ENCODE measurements around the gene LRRN2.

- TF ChIP-seq STAT6 (CRISPR knock-in tag; conservative IDR thresholded peaks at IDR 0.05; ENCODE audit: low read depth) (no peak), ZNF263 (CRISPR knock-in tag; IDR thresholded peaks at IDR 0.05; ENCODE audit: low read depth) (no peak), TCF7 (CRISPR knock-in tag; IDR thresholded peaks at IDR 0.05; ENCODE audit: low read depth) (no peak), CTCF (IDR thresholded peaks at IDR 0.05) (no peak), MLX (CRISPR knock-in tag; IDR thresholded peaks at IDR 0.05) (no peak), ZNF317 (CRISPR knock-in tag; IDR thresholded peaks at IDR 0.05; ENCODE audit: borderline replicate concordance, low read depth) (no peak), CREB1 (CRISPR knock-in tag; IDR thresholded peaks at IDR 0.05) (no peak), NR3C1 (CRISPR knock-in tag; conservative IDR thresholded peaks at IDR 0.05; ENCODE audit: low read depth) (no peak), SMAD3 (CRISPR knock-in tag; IDR thresholded peaks at IDR 0.05; ENCODE audit: borderline replicate concordance) (no peak), USF2 (CRISPR knock-in tag; IDR thresholded peaks at IDR 0.05) (no peak), ATF2 (CRISPR knock-in tag; IDR thresholded peaks at IDR 0.05; ENCODE audit: borderline replicate concordance, low read depth) (no peak)
Observed at GRCh38 chr1:204731985-204732575, 46.5 kb upstream of the LRRN2 start.

Data from WTC11 (cell line).